Neutrophil (primary cell): ENCODE results near the gene SLC2A4.
A peak's percentile ranks its signal among the peaks of the same experiment; 100 is the strongest.

Experiments used
- H3K27ac ChIP-seq: fragments of 200-600 bp; sonication (generic); 2 replicates; pipeline ENCODE4 v1.5.1; 2016; ENCODE audit warnings: mild to moderate bottlenecking, moderate library complexity
- H3K27me3 ChIP-seq: fragments of 200-600 bp; sonication (generic); 2 replicates; pipeline ENCODE4 v1.6.0; 2016; ENCODE audit warnings: mild to moderate bottlenecking
- H3K36me3 ChIP-seq: fragments of 200-600 bp; sonication (generic); 2 replicates; pipeline ENCODE4 v1.5.1; 2017
- H3K4me1 ChIP-seq, 2 experiments: fragments of 200-600 bp in 1 of 2; sonication (generic) in 1 of 2; 1 replicate in 1 of 2; 2 replicates in 1 of 2; pipeline versions ENCODE4 v1.5.1 to v1.6.1; 2013 to 2016; ENCODE audit warnings: low read depth in 1 of 2, low read length in 1 of 2, mild to moderate bottlenecking in 1 of 2, moderate library complexity in 1 of 2; ENCODE audit not compliant: control insufficient read depth in 1 of 2, insufficient read depth in 1 of 2
- H3K4me3 ChIP-seq, 2 experiments: fragments of 200-600 bp in 1 of 2; sonication (generic) in 1 of 2; 1 replicate in 1 of 2; 2 replicates in 1 of 2; pipeline ENCODE4 v1.5.1; 2013 to 2016; ENCODE audit warnings: low read depth in 1 of 2, low read length in 1 of 2, mild to moderate bottlenecking in 1 of 2, moderate library complexity in 1 of 2
- H3K9me3 ChIP-seq: fragments of 200-600 bp; sonication (generic); 2 replicates; pipeline ENCODE4 v1.5.1; 2016
- TF ChIP-seq, protein P1 (sequence below): fragments of 200-600 bp; sonication (generic); IDR thresholded peaks from 2 replicates; pipeline ENCODE4 v1.5.1; 2016; ENCODE audit warnings: antibody characterized with exemption

The SLC2A4 gene

DNA sequence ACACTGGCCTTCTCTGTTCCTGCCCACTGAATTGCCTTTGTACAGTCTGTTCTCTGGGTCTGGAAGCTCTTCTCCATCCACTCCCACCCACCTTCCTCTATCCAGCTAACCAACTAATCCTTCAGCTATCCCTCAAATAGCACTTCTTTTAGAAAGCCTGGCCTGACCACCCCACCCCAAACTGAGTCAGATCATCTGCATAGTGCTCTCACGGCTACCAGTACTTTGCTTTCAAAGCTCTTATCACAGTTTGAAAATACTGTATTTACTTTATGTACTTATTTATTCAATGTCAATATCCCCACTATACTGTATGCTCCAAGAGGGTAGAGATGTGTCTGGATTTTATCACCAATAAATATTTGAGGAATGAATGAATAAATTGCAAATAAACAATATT lies 14.7 kb upstream of the SLC2A4 start:
- TF ChIP-seq, protein P1, sequence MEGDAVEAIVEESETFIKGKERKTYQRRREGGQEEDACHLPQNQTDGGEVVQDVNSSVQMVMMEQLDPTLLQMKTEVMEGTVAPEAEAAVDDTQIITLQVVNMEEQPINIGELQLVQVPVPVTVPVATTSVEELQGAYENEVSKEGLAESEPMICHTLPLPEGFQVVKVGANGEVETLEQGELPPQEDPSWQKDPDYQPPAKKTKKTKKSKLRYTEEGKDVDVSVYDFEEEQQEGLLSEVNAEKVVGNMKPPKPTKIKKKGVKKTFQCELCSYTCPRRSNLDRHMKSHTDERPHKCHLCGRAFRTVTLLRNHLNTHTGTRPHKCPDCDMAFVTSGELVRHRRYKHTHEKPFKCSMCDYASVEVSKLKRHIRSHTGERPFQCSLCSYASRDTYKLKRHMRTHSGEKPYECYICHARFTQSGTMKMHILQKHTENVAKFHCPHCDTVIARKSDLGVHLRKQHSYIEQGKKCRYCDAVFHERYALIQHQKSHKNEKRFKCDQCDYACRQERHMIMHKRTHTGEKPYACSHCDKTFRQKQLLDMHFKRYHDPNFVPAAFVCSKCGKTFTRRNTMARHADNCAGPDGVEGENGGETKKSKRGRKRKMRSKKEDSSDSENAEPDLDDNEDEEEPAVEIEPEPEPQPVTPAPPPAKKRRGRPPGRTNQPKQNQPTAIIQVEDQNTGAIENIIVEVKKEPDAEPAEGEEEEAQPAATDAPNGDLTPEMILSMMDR, result no peak
- Histone ChIP-seq H3K4me1 (peaks cover 15 to 19% of the 10 kb centered on the region in 2 experiments), H3K27me3 (peaks cover 80% of the 10 kb centered on the region), H3K27ac (no peak overlapping the region), H3K4me3 (no peak overlapping the region), H3K36me3 (no peaks in the 10 kb centered on the region), H3K9me3 (no peaks in the 10 kb centered on the region)

DNA sequence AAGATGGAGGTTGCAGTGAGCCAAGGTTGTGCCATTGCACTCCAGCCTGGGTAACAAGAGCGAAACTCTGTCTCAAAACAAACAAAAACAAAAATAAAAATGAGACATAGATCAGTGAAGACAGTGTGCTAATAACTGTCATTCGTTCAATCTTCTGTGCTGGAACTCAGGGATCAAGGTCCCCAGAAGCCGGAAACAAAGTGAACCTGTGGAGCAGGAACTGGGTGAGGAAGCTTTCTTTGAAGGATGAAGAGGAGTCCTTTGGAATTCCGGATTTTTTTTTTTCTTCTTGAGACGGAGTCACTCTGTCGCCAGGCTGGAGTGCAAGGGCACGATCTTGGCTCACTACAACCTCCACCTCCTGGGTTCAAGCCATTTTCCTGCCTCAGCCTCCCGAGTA lies 2.1 kb upstream of the SLC2A4 start:
- peaks cover 14 to 24% of the 10 kb centered on the region in 2 experiments for H3K4me1 ChIP-seq
- H3K9me3 ChIP-seq, result no peaks in the 10 kb centered on the region
- TF ChIP-seq, protein P1, result no peak
- H3K36me3 ChIP-seq, result no peaks in the 10 kb centered on the region
- H3K27ac ChIP-seq, result no peak overlapping the region
- H3K27me3 ChIP-seq, result peaks cover 68% of the 10 kb centered on the region
- no peak overlapping the region for H3K4me3 ChIP-seq

DNA sequence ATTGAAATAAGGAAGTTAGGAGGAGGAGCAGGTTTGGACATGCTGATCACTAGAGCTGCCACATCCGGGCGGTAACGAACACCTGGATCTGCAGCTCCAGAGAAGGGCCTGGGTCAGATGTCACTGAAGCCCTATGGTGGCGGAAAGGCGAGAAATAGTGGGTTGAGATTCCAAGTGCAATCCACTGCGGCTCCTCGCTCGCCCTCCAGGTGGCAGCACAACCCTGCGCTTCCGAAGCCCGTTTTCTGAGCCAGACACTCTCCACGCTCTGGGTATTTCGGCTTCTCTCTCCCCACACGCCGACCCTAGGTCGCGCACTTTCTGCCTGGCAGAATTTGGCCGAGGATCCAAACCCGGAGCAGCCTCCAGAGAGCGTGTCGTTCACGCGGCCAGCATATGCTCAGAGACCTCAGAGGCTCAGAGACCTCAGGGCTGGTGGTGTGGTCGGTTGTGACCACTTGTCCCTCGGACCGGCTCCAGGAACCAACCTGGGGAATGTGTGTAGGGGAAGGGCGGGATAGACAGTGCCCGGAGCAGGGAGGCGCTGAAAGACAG lies 922 bp upstream of the SLC2A4 start:
- H3K4me1 ChIP-seq, result peaks cover 14 to 24% of the 10 kb centered on the region in 2 experiments
- H3K4me3 ChIP-seq, result peak overlapping the region; percentile 20 to 56
- H3K9me3 ChIP-seq, result no peaks in the 10 kb centered on the region
- H3K27ac ChIP-seq, result no peak overlapping the region
- TF ChIP-seq, protein P1, result peak; percentile 92
- H3K36me3 ChIP-seq, result no peaks in the 10 kb centered on the region
- H3K27me3 ChIP-seq, result peaks cover 75% of the 10 kb centered on the region

DNA sequence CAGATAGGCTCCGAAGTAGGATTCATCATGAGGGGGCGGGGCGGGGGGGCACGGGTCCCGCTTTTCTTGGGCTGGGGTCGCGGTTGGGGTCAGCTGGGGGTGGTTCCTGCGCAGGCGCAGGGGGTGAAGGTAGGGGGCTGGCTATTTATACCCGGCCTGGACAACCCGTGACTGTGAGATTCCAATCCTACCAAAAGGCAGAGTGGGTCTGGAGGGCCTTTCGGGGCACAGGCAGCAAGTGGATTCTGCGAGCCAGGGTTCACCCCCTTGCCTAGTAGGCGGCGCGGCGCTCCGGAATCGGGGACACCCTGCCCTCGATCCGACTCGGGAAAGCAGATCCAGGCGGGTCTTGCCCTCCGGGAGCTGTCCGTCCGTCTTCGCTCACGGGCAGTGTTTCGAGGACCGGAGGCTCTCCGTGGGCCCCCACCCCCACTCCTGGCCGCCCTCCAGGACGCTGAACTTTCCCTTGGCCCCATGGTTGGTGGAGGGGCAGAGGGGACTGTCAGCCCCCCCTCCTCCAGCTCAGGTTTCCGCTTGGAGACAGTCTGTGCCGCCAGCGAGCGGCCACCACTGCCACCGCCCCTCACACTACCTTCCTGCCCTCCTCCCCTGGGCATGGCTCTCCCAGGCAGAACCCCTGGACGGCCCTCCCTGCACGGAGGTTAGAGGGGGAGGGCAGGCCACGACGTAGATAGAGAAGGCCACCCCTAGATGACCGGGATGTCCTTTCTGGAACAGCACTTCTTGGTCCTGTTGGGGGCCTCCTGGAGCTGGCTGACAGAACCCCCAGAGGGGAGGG lies 634 bp downstream of the SLC2A4 start:
- Histone ChIP-seq H3K4me3 (peak overlapping the region in 1 of 2 experiments; percentile 56), H3K27ac (no peak overlapping the region), H3K27me3 (peaks cover 91% of the 10 kb centered on the region), H3K4me1 (peaks cover 14 to 24% of the 10 kb centered on the region in 2 experiments), H3K36me3 (no peaks in the 10 kb centered on the region), H3K9me3 (no peaks in the 10 kb centered on the region)
- TF ChIP-seq, protein P1, result no peak

DNA sequence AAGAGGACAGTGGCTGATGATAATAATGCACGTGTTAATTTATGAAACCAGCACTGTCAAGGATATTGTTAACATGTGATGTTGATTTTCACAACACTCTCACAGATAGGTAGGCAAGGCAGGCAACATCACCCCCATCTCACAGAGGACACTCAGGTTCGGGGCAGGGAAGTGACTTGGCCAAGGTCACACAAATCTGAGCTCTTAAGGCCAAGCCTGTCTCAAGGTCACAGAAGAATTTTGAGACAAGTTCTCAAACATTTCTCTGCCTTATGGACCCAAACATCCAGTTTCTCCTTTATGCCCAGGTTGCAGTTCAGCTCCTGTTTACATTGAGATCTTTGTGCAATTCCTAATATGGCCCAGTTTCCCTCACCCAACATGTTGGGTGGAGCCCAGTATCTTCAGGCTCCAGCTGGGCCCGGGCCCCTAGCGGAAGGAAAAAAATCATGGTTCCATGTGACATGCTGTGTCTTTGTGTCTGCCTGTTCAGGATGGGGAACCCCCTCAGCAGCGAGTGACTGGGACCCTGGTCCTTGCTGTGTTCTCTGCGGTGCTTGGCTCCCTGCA lies 1.3 kb downstream of the SLC2A4 start:
- no peaks in the 10 kb centered on the region for H3K36me3 ChIP-seq
- H3K27ac ChIP-seq, result no peak overlapping the region
- no peaks in the 10 kb centered on the region for H3K9me3 ChIP-seq
- TF ChIP-seq, protein P1, result no peak
- peaks cover 14 to 24% of the 10 kb centered on the region in 2 experiments for H3K4me1 ChIP-seq
- H3K27me3 ChIP-seq, result peaks cover 94% of the 10 kb centered on the region
- no peak overlapping the region for H3K4me3 ChIP-seq
